H9 (cell line): ENCODE measurements around the gene PRPF8. TPM values are rescaled to one million over a fixed set of nuclear protein-coding genes. Genes with fewer than 3 reads are reported as not detected.

Source experiments
- DNase-seq: peaks from one replicate; pipeline ENCODE4 v3.0.0-alpha.2; 2017
- H2AFZ ChIP-seq: one replicate; pipeline ENCODE4 v1.6.1; 2013; ENCODE audit warnings: mild to moderate bottlenecking, low read length, control low read depth, moderate library complexity
- H2AK5ac ChIP-seq: 2 replicates; pipeline ENCODE4 v1.6.1; 2013; ENCODE audit warnings: low read length, control low read depth, mixed read lengths; ENCODE audit not compliant: insufficient read length
- H2BK120ac ChIP-seq: one replicate; pipeline ENCODE4 v1.6.1; 2013; ENCODE audit warnings: low read depth, mild to moderate bottlenecking, low read length, control low read depth, inconsistent platforms; ENCODE audit not compliant: poor library complexity, severe bottlenecking
- H2BK12ac ChIP-seq: 2 replicates; pipeline ENCODE4 v1.6.1; 2013; ENCODE audit warnings: low read length, control low read depth, mixed read lengths, low read depth; ENCODE audit not compliant: insufficient read length
- H2BK15ac ChIP-seq: 2 replicates; pipeline ENCODE4 v1.6.1; 2013; ENCODE audit warnings: low read depth, low read length, control low read depth
- H2BK20ac ChIP-seq: one replicate; pipeline ENCODE4 v1.6.1; 2013; ENCODE audit warnings: low read depth, mild to moderate bottlenecking, low read length, control low read depth, inconsistent platforms; ENCODE audit not compliant: poor library complexity, severe bottlenecking
- H2BK5ac ChIP-seq: 2 replicates; pipeline ENCODE4 v1.6.1; 2013; ENCODE audit warnings: low read length, control low read depth, mixed read lengths; ENCODE audit not compliant: insufficient read length
- H3K14ac ChIP-seq: 2 replicates; pipeline ENCODE4 v1.6.1; 2013; ENCODE audit warnings: low read length, control low read depth; ENCODE audit not compliant: insufficient read depth
- H3K18ac ChIP-seq: 2 replicates; pipeline ENCODE4 v1.6.1; 2013; ENCODE audit warnings: low read depth, mild to moderate bottlenecking, mixed read lengths, low read length, control low read depth; ENCODE audit not compliant: insufficient read length
- H3K23ac ChIP-seq: 2 replicates; pipeline ENCODE4 v1.6.1; 2013; ENCODE audit warnings: low read length, control low read depth, mixed read lengths, low read depth; ENCODE audit not compliant: insufficient read length
- H3K23me2 ChIP-seq: 2 replicates; pipeline ENCODE4 v1.6.1; 2013; ENCODE audit warnings: low read depth, mild to moderate bottlenecking, mixed read lengths, low read length, control low read depth; ENCODE audit not compliant: insufficient read length, poor library complexity, severe bottlenecking
- H3K27ac ChIP-seq: 2 replicates; pipeline ENCODE4 v1.5.1; 2013; ENCODE audit warnings: low read length, control low read depth, mixed read lengths, low read depth; ENCODE audit not compliant: insufficient read length
- H3K27me3 ChIP-seq: 2 replicates; pipeline ENCODE4 v1.6.1; 2013; ENCODE audit warnings: low read length, control low read depth, inconsistent platforms; ENCODE audit not compliant: insufficient read depth
- H3K4ac ChIP-seq: 2 replicates; pipeline ENCODE4 v1.6.1; 2013; ENCODE audit warnings: low read depth, mild to moderate bottlenecking, control low read depth, inconsistent platforms, low read length, moderate library complexity
- H3K4me1 ChIP-seq: 2 replicates; pipeline ENCODE4 v1.6.1; 2013; ENCODE audit warnings: low read length, control low read depth, inconsistent platforms; ENCODE audit not compliant: insufficient read depth
- H3K4me2 ChIP-seq: 2 replicates; pipeline ENCODE4 v1.6.1; 2013; ENCODE audit warnings: low read length, control low read depth, mixed read lengths; ENCODE audit not compliant: insufficient read length, insufficient read depth
- H3K56ac ChIP-seq: 2 replicates; pipeline ENCODE4 v1.6.1; 2013; ENCODE audit warnings: low read depth, mild to moderate bottlenecking, mixed read lengths, low read length, control low read depth; ENCODE audit not compliant: insufficient read length
- H3K79me1 ChIP-seq: 2 replicates; pipeline ENCODE4 v1.6.1; 2013; ENCODE audit warnings: low read depth, mild to moderate bottlenecking, moderate library complexity, low read length, control low read depth, inconsistent platforms; ENCODE audit not compliant: insufficient read depth, poor library complexity, severe bottlenecking
- H3K79me2 ChIP-seq: 2 replicates; pipeline ENCODE4 v1.6.1; 2013; ENCODE audit warnings: low read length, control low read depth, inconsistent platforms; ENCODE audit not compliant: insufficient read depth
- H3K9ac ChIP-seq: 2 replicates; pipeline ENCODE4 v1.6.1; 2013; ENCODE audit warnings: low read length, control low read depth, mixed read lengths; ENCODE audit not compliant: insufficient read length; ENCODE audit errors: extremely low read depth
- H3K9me3 ChIP-seq: one replicate; pipeline ENCODE4 v1.6.1; 2013; ENCODE audit warnings: low read depth, low read length, inconsistent platforms; ENCODE audit not compliant: control insufficient read depth
- H3T11ph ChIP-seq: one replicate; pipeline ENCODE4 v1.6.1; 2013; ENCODE audit warnings: mild to moderate bottlenecking, low read length, control low read depth, inconsistent platforms
- H4K20me1 ChIP-seq: one replicate; pipeline ENCODE4 v1.6.1; 2013; ENCODE audit not compliant: control insufficient read depth, insufficient read length, insufficient read depth
- H4K5ac ChIP-seq: 2 replicates; pipeline ENCODE4 v1.6.1; 2013; ENCODE audit warnings: low read depth, mild to moderate bottlenecking, mixed read lengths, low read length, control low read depth; ENCODE audit not compliant: insufficient read length
- H4K8ac ChIP-seq: replicated peaks from 2 replicates; pipeline ENCODE4 v1.6.1; 2013; ENCODE audit warnings: low read length, control low read depth, mixed read lengths, low read depth; ENCODE audit not compliant: insufficient read length
- H4K91ac ChIP-seq: 2 replicates; pipeline ENCODE4 v1.6.1; 2013; ENCODE audit warnings: low read depth, mild to moderate bottlenecking, moderate library complexity, mixed read lengths, low read length, control low read depth; ENCODE audit not compliant: insufficient read length
- H3K27ac Mint-ChIP-seq, 3 experiments: 2 replicates in 2 of 3; 3 replicates in 1 of 3; pipeline ENCODE4 v1.8.0; 2020 to 2021; ENCODE audit warnings: mixed read lengths in 3 of 3, mild to moderate bottlenecking in 1 of 3, moderate library complexity in 1 of 3
- H3K27me3 Mint-ChIP-seq: 2 replicates; pipeline ENCODE4 v1.8.0; 2021; ENCODE audit warnings: low read depth, mild to moderate bottlenecking, moderate library complexity, mixed read lengths
- H3K36me3 Mint-ChIP-seq, 3 experiments: 2 replicates in 2 of 3; 3 replicates in 1 of 3; pipeline ENCODE4 v1.8.0; 2020 to 2021; ENCODE audit warnings: low read depth in 3 of 3, mixed read lengths in 3 of 3; ENCODE audit not compliant: insufficient read depth in 1 of 3
- H3K4me1 Mint-ChIP-seq, 2 experiments: 2 replicates each; pipeline ENCODE4 v1.8.0; 2020; ENCODE audit warnings: mixed read lengths in 2 of 2
- H3K4me3 Mint-ChIP-seq, 2 experiments: 2 replicates in 1 of 2; 3 replicates in 1 of 2; pipeline ENCODE4 v1.8.0; 2020 to 2021; ENCODE audit warnings: mild to moderate bottlenecking in 2 of 2, mixed read lengths in 2 of 2, moderate library complexity in 1 of 2
- H3K9me3 Mint-ChIP-seq, 2 experiments: 2 replicates in 1 of 2; 3 replicates in 1 of 2; pipeline ENCODE4 v1.8.0; 2020; ENCODE audit warnings: mild to moderate bottlenecking in 2 of 2, mixed read lengths in 2 of 2, moderate library complexity in 1 of 2
- CTCF ChIP-seq: fragments of 200-600 bp; sonication (generic); conservative IDR thresholded peaks from 3 replicates; pipeline ENCODE4 v1.8.0; 2021; ENCODE audit warnings: antibody characterized with exemption, mild to moderate bottlenecking
- WGBS: extraction: QIAGEN DNeasy Blood & Tissue Kit; methylation state at CpG from one replicate; pipeline ENCODE4 v1.1.7; 2013; ENCODE audit warnings: missing lambda C conversion rate, low lambda C conversion rate, mixed read lengths; ENCODE audit not compliant: insufficient read length; ENCODE audit errors: extremely low coverage; 5-methylcytosine and 5-hydroxymethylcytosine counted together
- total RNA-seq: library from RNA; stranded (reverse); gene quantifications from 2 replicates; pipeline ENCODE4 v1.2.1, GENCODE V29; 2021

PRPF8 gene
- total RNA-seq, 1 experiment from 2014 or later = 408 TPM

- H3K79me2 ChIP-seq = no peaks in the 10 kb centered on the region
- Mint-ChIP-seq H3K9me3 (no peaks in the 10 kb centered on the region; a peak in 1 of 5 replicates), H3K4me1 (peaks cover 31 to 32% of the 10 kb centered on the region in 2 experiments), H3K27me3 (no peaks in the 10 kb centered on the region), H3K27ac (peak overlapping the region; percentile 99 to 100 (median 99)), H3K36me3 (peaks cover 0 to 13% (median 2%) of the 10 kb centered on the region in 3 experiments; a peak in 3 of 7 replicates), H3K4me3 (peak overlapping the region; percentile 88 to 94)
- WGBS = no CpG with 5 or more reads among the region's 70 CpGs
- peak overlapping the region; percentile 80 for H3K4me2 ChIP-seq
- H3K9ac ChIP-seq = peak overlapping the region; percentile 71
- H4K5ac ChIP-seq = no peak overlapping the region
- no peak overlapping the region for H3K23ac ChIP-seq
- peak overlapping the region; percentile 69 for H3K18ac ChIP-seq
- H2AFZ ChIP-seq = no peak overlapping the region
- H4K8ac ChIP-seq = no peak overlapping the region
- H3K9me3 ChIP-seq = no peaks in the 10 kb centered on the region
- no peak overlapping the region for H2AK5ac ChIP-seq
- H3K79me1 ChIP-seq = no peaks in the 10 kb centered on the region
- no peak overlapping the region for H3K56ac ChIP-seq
- H3K23me2 ChIP-seq = peaks cover 22% of the 10 kb centered on the region
- H2BK5ac ChIP-seq = no peak overlapping the region
- no peak overlapping the region for H2BK12ac ChIP-seq
- H4K20me1 ChIP-seq = no peaks in the 10 kb centered on the region
- H3K27me3 ChIP-seq = no peaks in the 10 kb centered on the region
- no peak overlapping the region for H2BK15ac ChIP-seq
- TF ChIP-seq CTCF = no peak
- no peak overlapping the region for H3T11ph ChIP-seq
- H4K91ac ChIP-seq = no peak overlapping the region
- H3K14ac ChIP-seq = peak overlapping the region; percentile 67; the same call in 1 of the 2 replicates
- H2BK120ac ChIP-seq = no peak overlapping the region
- peak; percentile 100 for DNase-seq
- H3K4ac ChIP-seq = no peak overlapping the region
- H3K27ac ChIP-seq = peak overlapping the region; percentile 91
- no peak overlapping the region for H2BK20ac ChIP-seq
- H3K4me1 ChIP-seq = peaks cover 2% of the 10 kb centered on the region; the same call in 1 of the 2 replicates
Observed at GRCh38 chr17:1716076-1716911, 31.6 kb upstream of the PRPF8 start.
